Fibroblast of skin of back (primary cell): ENCODE measurements around the gene TRAP1.
"Not testable (repeated sequence)": the region's sequence is repeated elsewhere in the genome, so short reads cannot be mapped to it uniquely, and the experiment has no call there.

ENCODE experiments used
- DNase-seq: peaks from one replicate; pipeline ENCODE4 v3.0.0-alpha.2; 2013

TRAP1 gene

DNA sequence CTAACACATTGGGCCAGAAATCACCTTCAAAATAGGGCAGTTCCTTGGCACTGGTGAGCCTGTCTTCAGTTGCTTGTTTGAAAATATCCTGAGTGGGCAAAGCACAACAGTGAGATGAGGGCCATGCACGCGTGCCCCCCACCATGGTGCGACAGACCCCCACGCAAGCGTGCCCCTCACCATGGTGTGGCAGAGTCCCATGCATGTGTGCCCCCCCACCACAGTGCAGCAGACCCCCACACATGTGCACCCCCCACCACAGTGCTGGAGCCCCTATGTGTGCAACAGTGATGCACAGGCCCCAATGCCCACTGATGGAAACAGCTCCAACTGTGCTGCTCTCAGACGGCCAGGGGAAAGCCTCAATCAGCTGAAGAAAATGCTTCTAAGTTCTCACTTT, 18.8 kb upstream of the TRAP1 start:
- no peak for DNase-seq

DNA sequence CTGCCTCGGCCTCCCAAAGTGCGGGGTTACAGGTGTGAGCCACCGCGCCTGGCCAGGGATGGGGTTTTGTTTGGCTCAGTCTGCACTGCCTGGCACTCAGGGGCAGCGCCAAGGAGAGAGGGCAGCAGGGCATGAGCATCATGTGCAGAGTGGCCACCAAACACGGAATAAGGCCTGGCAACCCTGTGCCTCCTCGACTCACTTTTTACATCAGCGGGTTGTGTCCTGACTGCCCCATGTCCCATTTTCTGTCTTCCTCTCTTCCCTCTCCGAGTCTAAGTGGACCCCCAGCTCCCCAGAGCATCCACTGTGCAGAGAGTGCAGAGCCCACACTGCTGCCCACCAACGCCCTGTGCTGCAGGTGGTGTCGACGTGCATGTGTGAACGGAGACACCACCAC, 18.2 kb upstream of the TRAP1 start:
- DNase-seq: no peak

DNA sequence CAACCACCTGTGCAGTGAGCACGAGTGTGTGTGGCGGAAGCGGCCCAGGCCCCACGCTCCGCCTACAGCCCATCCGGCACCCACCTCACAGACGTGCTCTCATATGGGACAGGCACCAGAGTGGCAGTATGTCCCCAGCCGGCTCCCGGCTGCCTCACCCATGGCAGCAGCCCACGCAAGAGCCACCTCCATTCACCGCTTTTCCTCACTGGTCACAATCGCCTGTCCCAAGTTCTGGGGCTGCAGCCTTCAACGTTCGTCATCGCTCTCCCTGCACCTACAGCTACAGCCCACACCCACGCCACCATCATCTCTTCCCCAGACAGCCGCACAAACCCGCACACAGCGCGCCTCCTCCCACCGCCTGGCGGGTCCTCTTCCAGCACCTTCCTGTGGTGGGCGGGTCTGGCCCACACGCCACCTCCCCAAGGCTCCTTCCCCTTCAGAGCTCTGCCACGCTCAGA, 17.5 kb upstream of the TRAP1 start:
- DNase-seq: no peak

DNA sequence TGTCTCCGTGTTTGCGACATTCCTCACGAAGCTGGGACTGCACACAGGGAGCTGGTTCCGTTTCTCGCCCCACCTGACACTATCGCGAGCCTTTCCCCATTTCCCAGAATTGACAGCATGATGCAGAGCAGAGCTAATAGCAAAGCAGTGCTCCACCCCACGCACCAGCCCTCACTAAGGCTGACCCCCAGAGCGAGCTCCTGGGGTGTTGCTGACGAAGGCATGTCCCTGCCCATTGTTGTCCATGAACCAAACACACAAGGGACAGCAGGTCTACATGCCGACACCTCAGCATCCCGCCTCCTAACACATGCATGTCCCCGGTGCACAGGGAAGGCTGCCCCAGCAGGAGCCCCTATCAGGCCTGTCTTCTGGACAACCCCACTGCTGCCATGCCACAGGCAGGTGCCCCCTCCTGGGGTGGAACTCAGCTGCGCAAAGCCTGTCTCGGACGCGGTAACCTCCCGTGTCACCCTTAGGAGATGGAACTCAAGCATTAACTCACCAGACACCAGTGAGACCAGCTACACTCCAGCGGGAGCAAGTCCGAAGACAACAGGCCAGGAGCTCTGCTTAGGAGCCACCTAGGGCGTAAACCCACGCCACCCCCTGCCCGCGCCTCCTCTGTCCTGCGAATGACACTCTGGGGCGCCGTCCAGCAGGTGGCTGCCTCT, 16.9 kb upstream of the TRAP1 start:
- DNase-seq: no peak

DNA sequence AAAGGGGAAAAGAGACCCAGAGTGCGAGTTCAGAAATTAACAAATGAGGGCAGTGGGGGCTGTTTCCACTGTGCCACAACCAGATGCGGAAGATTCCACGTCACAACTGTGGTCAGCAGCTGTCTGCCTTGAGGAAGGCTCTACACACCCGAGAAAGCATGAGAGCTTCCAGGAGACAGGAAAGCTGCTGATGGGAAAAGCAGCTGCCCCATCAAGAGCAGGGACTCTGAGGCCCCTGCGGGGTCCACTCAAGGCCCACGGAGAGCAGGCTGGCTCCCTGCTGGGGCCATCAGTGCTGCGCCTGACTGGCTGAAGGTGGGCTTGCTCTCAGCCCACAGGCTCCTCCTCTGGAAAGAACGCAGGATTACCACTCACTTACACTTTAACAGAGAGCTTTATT, 14.8 kb upstream of the TRAP1 start:
- no peak for DNase-seq

DNA sequence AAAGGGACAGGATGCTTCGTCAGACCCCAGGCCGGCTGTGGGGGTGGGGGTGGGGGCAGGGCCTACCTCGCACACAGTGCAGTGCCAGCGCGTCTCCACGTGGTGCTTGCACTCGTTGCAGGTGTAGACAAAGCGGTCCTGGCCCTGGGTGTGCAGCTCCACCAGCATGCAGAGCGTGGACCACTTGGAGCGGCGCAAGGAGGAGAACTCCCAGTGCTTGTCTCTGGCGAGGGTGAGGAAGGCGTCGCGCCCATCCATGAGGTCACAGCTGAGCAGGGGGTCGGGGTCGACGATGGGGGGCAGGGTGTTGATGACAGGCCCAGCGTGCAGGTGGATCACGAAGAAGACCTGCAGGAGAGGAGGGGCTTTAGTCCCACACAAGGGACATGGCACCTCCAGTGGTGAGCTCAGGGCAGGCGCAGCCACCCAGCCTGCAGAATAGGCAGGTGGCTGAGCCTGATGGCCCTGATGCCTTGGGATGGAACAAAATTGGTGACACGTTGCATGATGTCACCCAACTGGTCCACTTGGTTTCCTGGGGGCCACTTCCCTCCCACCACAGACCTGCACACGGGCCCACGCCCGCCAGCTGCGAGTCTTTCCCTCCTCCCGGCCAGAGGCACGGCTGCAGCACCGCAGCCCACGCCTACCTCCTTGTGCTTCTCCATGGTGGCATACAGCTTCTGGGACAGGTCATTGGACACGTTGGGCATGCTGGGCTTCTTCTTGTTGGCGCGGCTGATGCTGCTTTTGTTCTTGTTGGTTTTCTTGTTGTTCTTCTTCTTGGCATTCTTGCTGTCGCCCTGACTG, 14.0 kb upstream of the TRAP1 start:
- no peak for DNase-seq

DNA sequence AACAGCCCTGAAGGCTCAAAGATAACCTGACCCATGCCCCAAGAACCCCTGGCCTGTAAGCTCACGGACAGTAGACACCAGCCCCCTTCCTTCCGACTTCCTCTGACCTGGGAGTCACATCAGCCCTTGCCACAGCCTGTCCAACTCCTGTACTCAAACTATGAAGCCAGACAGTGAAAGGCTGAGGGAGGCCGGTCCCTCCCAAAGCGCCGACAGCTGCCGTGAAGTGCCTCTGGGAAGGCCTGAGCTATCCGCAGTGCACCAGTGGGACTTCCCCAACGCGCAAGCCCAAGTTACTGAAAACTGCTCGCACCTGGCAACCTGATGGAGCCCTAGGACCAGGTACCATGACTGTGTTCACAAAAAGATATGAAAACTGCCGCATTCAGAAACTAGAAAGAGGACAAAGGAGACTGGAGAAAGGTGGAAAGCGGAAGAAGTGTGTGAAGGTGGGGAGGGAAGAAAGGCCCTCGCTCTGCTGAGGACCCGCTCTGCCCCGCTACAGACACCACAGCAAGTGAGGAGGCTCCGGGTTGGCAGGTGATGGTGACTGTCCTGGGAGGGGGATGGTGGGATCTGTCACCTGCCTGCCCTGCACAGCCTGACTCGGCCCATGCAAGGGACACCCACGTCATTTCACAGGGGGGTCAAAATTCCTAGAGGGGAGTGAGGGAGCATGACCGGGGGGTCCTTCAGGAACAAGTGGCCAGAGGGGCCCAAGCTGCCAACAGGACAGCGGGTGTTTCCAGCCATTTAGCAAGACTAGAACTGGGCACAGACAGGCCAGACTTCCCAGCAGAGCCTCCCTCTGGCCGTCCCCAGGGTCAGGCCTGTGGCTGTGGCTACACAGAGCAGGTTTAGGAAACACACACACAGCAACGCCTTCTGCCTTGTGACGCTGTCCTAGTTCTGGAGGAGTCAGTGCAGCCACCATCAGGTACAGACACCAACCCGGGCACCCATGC, 13.1 kb upstream of the TRAP1 start:
- no peak for DNase-seq

DNA sequence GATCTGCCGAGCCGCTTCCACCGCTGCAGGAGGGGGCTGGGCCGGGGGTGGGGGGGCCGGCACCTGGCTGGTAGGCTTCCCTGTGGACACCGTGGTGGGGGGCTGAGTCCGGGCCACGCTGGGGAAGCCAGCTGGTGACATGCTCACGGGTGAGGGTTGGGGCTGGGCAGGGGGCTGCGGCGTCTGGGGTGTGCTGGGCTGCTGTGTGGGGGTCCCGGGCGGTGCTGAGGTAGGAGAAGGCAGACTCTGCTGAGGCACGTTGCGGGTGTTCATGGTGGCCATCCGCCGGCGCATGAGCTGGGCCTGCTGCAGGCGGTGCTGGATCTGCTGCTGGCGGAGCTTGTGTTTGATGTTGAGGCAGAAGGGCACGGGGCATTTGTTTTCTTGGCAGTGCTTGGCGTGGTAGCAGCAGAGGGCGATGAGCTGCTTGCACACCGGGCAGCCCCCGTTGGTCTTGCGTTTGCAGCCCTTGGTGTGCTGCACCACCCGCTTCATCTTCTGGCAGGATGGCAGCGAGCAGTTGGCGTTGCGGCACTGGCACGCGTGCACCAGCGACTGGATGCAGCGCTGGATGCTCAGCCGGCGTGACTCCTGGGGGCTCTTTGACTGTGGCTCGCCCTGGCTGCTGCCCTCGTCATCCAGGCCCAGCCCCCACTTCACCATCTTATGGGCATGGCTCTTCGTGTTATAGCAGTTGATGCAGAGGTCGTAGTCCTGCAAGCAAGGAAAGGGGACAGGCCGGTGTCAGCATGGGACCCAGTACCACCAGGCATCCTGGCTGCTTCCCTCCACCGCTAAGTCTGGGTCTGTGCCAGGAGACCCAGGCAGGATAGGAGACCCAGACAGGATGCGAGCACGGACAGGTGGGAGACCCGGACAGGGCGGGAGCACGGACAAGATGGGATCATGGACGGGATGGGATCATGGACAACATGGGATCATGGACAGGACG, 12.1 kb upstream of the TRAP1 start:
- DNase-seq: no peak

DNA sequence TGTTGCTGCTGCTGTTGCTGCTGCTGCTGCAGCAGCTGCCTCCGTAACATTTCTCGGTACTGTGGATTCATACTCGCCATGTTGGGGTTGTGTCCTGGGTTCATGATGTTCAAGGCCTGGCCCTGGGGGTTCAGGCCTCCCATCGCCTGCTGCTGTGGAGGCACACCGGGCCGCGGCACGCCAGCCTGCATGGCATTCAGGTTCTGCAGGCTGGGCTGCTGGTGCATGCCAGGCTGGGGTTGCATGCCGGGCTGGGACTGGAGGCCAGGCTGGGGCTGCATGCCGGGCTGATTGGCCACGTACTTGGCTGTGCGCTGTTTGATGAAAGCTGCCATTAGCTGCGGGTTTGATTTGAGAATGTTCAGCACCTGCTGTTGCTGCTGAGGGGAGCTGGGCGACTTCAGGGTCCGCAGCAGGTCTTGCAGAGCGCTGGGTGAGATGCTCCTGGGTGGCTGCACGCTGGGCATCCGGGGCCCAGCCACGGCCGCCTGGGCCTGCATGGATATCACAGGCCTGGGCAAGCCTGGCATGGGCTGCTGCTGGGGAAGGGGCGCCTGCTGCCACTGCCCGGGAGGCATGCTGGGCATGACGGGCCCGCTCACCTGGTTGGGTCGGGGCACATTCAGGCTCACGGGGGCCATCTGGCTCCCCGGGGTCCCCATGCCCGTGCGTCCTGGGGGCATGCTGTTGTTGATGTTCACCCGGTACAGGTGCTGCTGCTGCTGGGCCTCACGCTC, 11.3 kb upstream of the TRAP1 start:
- no peak for DNase-seq

DNA sequence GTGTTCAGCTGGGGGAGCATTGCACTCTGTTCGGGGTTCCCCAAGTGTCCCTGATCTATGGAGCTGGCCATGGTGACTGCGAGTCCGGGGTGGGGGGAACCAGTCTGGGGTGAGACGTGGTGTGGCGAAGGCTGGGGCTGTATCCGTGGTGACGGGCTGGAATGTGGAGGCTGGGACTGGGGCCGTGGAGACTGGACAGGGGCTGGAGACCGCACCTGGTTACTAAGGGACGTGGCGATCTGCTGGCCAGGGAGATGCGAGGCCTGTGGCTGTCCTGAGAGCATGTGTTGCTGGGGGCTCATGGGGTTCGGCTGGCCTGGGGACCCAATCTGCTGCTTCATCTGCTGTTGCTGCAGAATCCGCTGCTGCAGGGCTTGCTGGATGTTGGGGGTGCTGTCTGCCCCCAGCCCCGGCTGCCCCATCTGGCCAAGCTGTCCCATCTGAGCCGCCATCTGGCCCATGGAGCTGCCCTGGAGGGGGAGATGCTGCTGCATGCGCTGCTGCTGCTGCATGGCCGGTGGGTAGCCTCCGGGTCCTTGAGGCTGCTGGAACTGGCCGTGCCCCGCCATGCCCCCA, 10.6 kb upstream of the TRAP1 start:
- DNase-seq: no peak

DNA sequence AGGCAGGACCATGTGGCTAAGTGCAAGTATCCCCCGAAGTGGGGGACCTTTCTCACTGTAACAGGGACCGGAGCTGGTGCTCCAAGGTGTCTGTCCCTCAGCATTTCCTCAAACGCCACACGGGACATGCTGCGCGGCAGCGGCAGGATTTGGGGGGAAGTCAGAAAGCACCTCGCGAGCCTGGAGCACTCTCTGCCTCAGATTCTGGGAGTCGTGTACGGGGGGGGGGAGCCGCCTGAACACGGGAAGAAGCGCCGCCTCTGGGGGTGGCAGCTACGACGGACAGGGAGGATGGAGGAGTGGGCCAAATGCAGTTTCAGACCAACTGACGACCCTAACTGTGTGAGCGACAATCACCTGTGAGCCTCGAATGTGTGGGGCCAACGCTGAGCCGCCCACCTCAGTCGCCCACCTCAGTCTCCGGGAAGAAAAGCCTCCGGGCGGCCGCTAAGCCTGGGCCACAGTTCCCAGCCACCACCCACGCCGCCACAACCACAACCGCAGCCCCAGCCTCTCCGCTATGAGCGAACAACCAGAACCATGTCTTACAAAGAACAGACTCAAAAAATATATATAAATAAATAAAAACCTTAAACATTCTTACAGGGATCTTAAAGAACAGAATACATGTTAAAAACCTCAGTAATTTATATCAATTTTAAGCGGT, 8.8 kb upstream of the TRAP1 start:
- no peak for DNase-seq

DNA sequence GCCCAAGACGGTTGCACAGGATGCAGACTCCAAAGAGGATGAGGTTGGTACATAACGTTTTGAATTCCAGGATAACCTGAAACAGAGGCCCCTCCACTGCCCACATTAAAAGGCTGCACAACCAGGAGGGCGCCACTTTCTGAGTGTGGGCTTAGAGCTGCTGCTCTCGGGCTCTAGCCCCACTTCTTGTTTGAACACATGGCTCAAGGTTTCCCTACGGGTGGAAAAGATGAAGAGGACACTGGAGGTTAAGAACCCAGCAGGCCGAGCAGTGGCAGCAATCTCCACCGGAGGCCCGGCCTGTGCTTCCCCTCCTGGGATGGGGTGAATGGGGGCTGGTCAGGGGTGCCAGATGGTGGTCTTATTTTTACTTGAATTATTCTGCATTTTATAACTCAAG, 8.0 kb upstream of the TRAP1 start:
- no peak for DNase-seq

DNA sequence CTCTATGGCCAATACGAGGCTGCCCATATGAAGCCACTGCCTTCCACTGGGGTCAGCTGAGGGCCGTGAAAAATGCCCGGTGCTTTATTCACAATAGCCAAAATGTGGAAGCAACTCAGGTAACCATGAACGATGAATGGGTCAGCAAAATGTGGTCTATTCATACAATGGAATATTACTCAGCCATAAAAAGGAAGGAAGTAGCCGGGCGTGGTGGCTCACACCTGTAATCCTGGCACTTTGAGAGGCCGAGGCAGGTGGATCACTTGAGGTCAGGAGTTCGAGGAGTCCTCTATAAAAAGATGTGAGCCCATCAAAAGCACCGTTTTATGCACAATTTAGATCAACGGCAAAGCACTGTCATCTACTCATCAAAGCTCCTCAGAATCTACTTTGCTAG, 5.2 kb upstream of the TRAP1 start:
- no peak for DNase-seq

DNA sequence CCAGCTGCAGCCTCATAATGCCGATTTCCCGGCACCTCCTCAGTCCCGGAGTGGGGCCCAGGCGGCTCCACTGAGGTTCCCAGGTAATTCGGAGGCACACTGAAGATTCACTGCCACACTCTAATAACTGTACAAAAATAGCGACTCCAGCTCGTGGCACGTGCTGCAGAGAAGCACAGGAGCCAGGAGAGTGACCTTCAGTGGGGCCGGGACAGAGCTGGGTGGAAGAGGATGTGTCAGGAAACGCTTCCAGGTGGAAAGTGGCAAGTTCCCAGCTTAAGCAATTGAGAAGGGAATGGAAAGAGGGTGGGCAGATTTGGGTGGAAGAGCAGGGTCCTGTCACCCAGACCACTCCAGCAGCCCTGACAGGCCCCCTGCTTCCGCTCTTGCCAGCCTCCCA, 3.1 kb upstream of the TRAP1 start:
- DNase-seq: no peak

DNA sequence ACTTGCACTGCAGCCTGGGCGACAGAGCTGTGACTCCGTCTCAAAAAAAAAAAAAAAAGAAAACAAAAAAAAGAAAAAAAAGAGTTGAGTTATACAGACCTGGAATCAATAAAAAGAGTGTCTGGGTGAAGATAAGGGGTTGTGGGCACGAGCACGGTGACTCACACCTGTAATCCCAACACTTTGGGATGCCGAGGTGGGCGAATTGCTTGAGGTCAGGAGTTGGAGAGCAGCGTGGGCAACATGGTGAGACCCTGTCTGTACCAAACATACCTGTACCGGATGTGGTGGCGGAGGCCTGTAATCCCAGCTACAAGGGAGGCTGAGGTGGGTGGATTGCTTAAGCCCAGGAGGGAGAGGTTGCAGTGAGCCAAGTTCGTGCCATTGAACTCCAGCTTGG, 1.3 kb upstream of the TRAP1 start:
- no peak for DNase-seq

DNA sequence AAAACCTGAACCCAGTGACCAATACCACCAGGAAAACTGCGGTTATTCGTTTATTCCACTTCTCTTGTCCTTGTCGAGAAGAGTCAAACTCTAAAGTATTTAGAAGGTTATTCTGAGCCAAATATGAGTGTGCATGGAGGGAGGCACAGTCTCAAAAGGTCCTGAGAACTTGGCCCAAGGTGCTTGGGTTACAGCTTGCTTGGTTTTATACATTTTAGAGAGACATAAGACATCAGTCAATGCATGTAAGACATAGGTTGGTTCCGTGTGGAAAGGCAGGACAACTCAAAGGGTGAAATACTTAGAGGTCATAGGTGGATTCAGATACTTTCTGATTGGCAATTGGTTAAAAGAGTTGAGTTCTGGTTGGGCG, 681 bp upstream of the TRAP1 start:
- no peak for DNase-seq

DNA sequence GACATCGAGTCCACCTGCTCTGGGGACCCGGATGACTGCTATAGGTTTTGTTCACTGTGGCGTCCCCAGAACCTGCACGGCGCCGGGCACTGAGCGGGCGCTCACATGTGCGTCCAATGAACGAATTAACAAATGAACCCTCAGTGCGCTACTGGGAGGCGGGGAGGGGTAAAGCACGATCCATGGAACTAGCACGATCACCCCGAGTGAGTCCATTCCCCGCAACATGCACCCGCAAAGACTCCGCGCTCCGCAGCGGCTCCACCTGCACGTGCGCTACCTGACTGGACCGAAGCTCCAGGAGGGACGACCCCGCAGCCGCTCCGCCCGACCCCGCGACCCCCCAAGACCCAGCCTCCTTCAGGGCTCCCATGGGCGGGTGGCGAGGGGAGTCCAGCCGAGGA, 491 bp downstream of the TRAP1 start:
- peak; percentile 6 for DNase-seq

DNA sequence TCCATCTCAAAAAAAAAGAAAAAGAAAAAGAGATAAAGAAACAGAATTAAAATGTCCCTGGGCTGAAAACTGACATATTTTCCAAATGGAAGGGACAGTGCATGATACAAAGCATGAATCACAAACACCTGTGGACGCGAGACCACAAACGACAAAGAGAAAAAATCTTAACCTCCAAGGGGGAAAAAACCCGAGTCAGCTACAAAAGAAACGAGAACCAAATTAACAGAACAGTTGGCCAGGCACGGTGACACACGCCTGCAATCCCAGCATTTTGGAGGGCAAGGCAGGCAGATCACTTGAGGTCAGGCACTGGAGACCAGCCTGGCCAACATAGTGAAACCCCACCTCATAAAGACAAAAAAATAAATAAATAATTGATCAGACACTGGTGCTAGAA, 1.9 kb downstream of the TRAP1 start:
- DNase-seq: no peak

DNA sequence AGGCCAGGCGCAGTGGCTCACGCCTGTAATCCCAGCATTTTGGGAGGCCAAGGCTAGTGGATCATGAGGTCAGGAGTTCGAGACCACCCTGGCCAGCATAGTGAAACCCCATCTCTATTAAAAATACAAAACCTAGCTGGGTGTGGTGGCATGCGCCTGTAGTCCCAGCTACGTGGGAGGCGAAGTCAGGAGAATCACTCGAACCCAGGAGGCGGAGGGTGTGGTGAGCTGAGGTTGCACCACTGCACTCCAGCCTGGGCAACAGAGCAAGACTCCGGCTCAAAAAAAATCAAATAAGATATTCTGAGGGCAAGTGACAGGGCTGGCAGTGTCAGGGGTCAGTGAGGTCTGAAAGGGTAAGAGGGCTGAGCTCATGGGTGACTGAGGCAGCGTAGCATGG, 2.9 kb downstream of the TRAP1 start:
- not testable (repeated sequence) for DNase-seq

DNA sequence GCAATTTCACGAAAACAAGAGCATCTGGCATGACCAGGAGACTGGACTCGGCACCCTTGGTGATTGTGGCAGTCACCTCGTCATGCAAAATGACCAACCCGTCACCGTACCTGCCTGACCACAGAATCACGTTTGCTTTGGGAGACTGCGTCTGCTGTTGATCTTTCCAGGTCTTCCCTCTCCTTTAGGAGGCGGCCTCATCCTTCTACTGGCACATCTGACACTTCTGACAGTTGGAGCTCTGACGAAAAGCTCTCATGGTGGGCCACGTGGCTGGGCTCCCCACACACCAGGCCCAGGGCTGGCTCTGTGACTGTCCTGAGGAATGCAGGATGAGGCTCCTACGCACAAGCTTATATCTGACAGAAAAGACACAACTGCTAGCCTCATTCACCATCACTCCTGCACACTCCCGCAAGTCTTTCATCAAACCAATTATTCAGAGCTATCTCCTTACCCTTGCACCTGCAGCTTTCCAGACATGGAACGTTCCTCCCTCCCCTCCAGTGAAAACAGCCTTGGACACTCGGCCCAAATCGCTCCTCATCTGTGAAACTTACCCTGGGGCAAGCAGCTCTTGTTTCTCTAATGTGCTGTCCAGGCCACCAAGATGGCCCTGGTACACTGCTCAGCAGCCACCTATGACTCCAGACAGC, 3.6 kb downstream of the TRAP1 start:
- DNase-seq: no peak
